H9 (cell line): ENCODE data around the gene SERP1. TPM values are rescaled to one million over a fixed set of nuclear protein-coding genes. Genes with fewer than 3 reads are reported as not detected.
A peak's percentile ranks its signal among the peaks of the same experiment; 100 is the strongest.

Experiments
- DNase-seq: peaks from one replicate; pipeline ENCODE4 v3.0.0-alpha.2; 2017
- H2AFZ ChIP-seq: one replicate; pipeline ENCODE4 v1.6.1; 2013; ENCODE audit warnings: mild to moderate bottlenecking, low read length, control low read depth, moderate library complexity
- H2AK5ac ChIP-seq: 2 replicates; pipeline ENCODE4 v1.6.1; 2013; ENCODE audit warnings: low read length, control low read depth, mixed read lengths; ENCODE audit not compliant: insufficient read length
- H2BK120ac ChIP-seq: one replicate; pipeline ENCODE4 v1.6.1; 2013; ENCODE audit warnings: low read depth, mild to moderate bottlenecking, low read length, control low read depth, inconsistent platforms; ENCODE audit not compliant: poor library complexity, severe bottlenecking
- H2BK12ac ChIP-seq: 2 replicates; pipeline ENCODE4 v1.6.1; 2013; ENCODE audit warnings: low read length, control low read depth, mixed read lengths, low read depth; ENCODE audit not compliant: insufficient read length
- H2BK15ac ChIP-seq: 2 replicates; pipeline ENCODE4 v1.6.1; 2013; ENCODE audit warnings: low read depth, low read length, control low read depth
- H2BK20ac ChIP-seq: one replicate; pipeline ENCODE4 v1.6.1; 2013; ENCODE audit warnings: low read depth, mild to moderate bottlenecking, low read length, control low read depth, inconsistent platforms; ENCODE audit not compliant: poor library complexity, severe bottlenecking
- H2BK5ac ChIP-seq: 2 replicates; pipeline ENCODE4 v1.6.1; 2013; ENCODE audit warnings: low read length, control low read depth, mixed read lengths; ENCODE audit not compliant: insufficient read length
- H3K14ac ChIP-seq: 2 replicates; pipeline ENCODE4 v1.6.1; 2013; ENCODE audit warnings: low read length, control low read depth; ENCODE audit not compliant: insufficient read depth
- H3K18ac ChIP-seq: 2 replicates; pipeline ENCODE4 v1.6.1; 2013; ENCODE audit warnings: low read depth, mild to moderate bottlenecking, mixed read lengths, low read length, control low read depth; ENCODE audit not compliant: insufficient read length
- H3K23ac ChIP-seq: 2 replicates; pipeline ENCODE4 v1.6.1; 2013; ENCODE audit warnings: low read length, control low read depth, mixed read lengths, low read depth; ENCODE audit not compliant: insufficient read length
- H3K23me2 ChIP-seq: 2 replicates; pipeline ENCODE4 v1.6.1; 2013; ENCODE audit warnings: low read depth, mild to moderate bottlenecking, mixed read lengths, low read length, control low read depth; ENCODE audit not compliant: insufficient read length, poor library complexity, severe bottlenecking
- H3K27ac ChIP-seq: 2 replicates; pipeline ENCODE4 v1.5.1; 2013; ENCODE audit warnings: low read length, control low read depth, mixed read lengths, low read depth; ENCODE audit not compliant: insufficient read length
- H3K27me3 ChIP-seq: 2 replicates; pipeline ENCODE4 v1.6.1; 2013; ENCODE audit warnings: low read length, control low read depth, inconsistent platforms; ENCODE audit not compliant: insufficient read depth
- H3K4ac ChIP-seq: 2 replicates; pipeline ENCODE4 v1.6.1; 2013; ENCODE audit warnings: low read depth, mild to moderate bottlenecking, control low read depth, inconsistent platforms, low read length, moderate library complexity
- H3K4me1 ChIP-seq: 2 replicates; pipeline ENCODE4 v1.6.1; 2013; ENCODE audit warnings: low read length, control low read depth, inconsistent platforms; ENCODE audit not compliant: insufficient read depth
- H3K4me2 ChIP-seq: 2 replicates; pipeline ENCODE4 v1.6.1; 2013; ENCODE audit warnings: low read length, control low read depth, mixed read lengths; ENCODE audit not compliant: insufficient read length, insufficient read depth
- H3K56ac ChIP-seq: 2 replicates; pipeline ENCODE4 v1.6.1; 2013; ENCODE audit warnings: low read depth, mild to moderate bottlenecking, mixed read lengths, low read length, control low read depth; ENCODE audit not compliant: insufficient read length
- H3K79me1 ChIP-seq: 2 replicates; pipeline ENCODE4 v1.6.1; 2013; ENCODE audit warnings: low read depth, mild to moderate bottlenecking, moderate library complexity, low read length, control low read depth, inconsistent platforms; ENCODE audit not compliant: insufficient read depth, poor library complexity, severe bottlenecking
- H3K79me2 ChIP-seq: 2 replicates; pipeline ENCODE4 v1.6.1; 2013; ENCODE audit warnings: low read length, control low read depth, inconsistent platforms; ENCODE audit not compliant: insufficient read depth
- H3K9ac ChIP-seq: 2 replicates; pipeline ENCODE4 v1.6.1; 2013; ENCODE audit warnings: low read length, control low read depth, mixed read lengths; ENCODE audit not compliant: insufficient read length; ENCODE audit errors: extremely low read depth
- H3K9me3 ChIP-seq: one replicate; pipeline ENCODE4 v1.6.1; 2013; ENCODE audit warnings: low read depth, low read length, inconsistent platforms; ENCODE audit not compliant: control insufficient read depth
- H3T11ph ChIP-seq: one replicate; pipeline ENCODE4 v1.6.1; 2013; ENCODE audit warnings: mild to moderate bottlenecking, low read length, control low read depth, inconsistent platforms
- H4K20me1 ChIP-seq: one replicate; pipeline ENCODE4 v1.6.1; 2013; ENCODE audit not compliant: control insufficient read depth, insufficient read length, insufficient read depth
- H4K5ac ChIP-seq: 2 replicates; pipeline ENCODE4 v1.6.1; 2013; ENCODE audit warnings: low read depth, mild to moderate bottlenecking, mixed read lengths, low read length, control low read depth; ENCODE audit not compliant: insufficient read length
- H4K8ac ChIP-seq: replicated peaks from 2 replicates; pipeline ENCODE4 v1.6.1; 2013; ENCODE audit warnings: low read length, control low read depth, mixed read lengths, low read depth; ENCODE audit not compliant: insufficient read length
- H4K91ac ChIP-seq: 2 replicates; pipeline ENCODE4 v1.6.1; 2013; ENCODE audit warnings: low read depth, mild to moderate bottlenecking, moderate library complexity, mixed read lengths, low read length, control low read depth; ENCODE audit not compliant: insufficient read length
- H3K27ac Mint-ChIP-seq, 3 experiments: 2 replicates in 2 of 3; 3 replicates in 1 of 3; pipeline ENCODE4 v1.8.0; 2020 to 2021; ENCODE audit warnings: mixed read lengths in 3 of 3, mild to moderate bottlenecking in 1 of 3, moderate library complexity in 1 of 3
- H3K27me3 Mint-ChIP-seq: 2 replicates; pipeline ENCODE4 v1.8.0; 2021; ENCODE audit warnings: low read depth, mild to moderate bottlenecking, moderate library complexity, mixed read lengths
- H3K36me3 Mint-ChIP-seq, 3 experiments: 2 replicates in 2 of 3; 3 replicates in 1 of 3; pipeline ENCODE4 v1.8.0; 2020 to 2021; ENCODE audit warnings: low read depth in 3 of 3, mixed read lengths in 3 of 3; ENCODE audit not compliant: insufficient read depth in 1 of 3
- H3K4me1 Mint-ChIP-seq, 2 experiments: 2 replicates each; pipeline ENCODE4 v1.8.0; 2020; ENCODE audit warnings: mixed read lengths in 2 of 2
- H3K4me3 Mint-ChIP-seq, 2 experiments: 2 replicates in 1 of 2; 3 replicates in 1 of 2; pipeline ENCODE4 v1.8.0; 2020 to 2021; ENCODE audit warnings: mild to moderate bottlenecking in 2 of 2, mixed read lengths in 2 of 2, moderate library complexity in 1 of 2
- H3K9me3 Mint-ChIP-seq, 2 experiments: 2 replicates in 1 of 2; 3 replicates in 1 of 2; pipeline ENCODE4 v1.8.0; 2020; ENCODE audit warnings: mild to moderate bottlenecking in 2 of 2, mixed read lengths in 2 of 2, moderate library complexity in 1 of 2
- WGBS: extraction: QIAGEN DNeasy Blood & Tissue Kit; methylation state at CpG from one replicate; pipeline ENCODE4 v1.1.7; 2013; ENCODE audit warnings: missing lambda C conversion rate, low lambda C conversion rate, mixed read lengths; ENCODE audit not compliant: insufficient read length; ENCODE audit errors: extremely low coverage; 5-methylcytosine and 5-hydroxymethylcytosine counted together
- total RNA-seq: library from RNA; stranded (reverse); gene quantifications from 2 replicates; pipeline ENCODE4 v1.2.1, GENCODE V29; 2021
- TF ChIP-seq, protein P1 (sequence below): fragments of 200-600 bp; sonication (generic); conservative IDR thresholded peaks from 3 replicates; pipeline ENCODE4 v1.8.0; 2021; ENCODE audit warnings: antibody characterized with exemption, mild to moderate bottlenecking

Gene SERP1
- total RNA-seq, 1 experiment from 2014 or later: 84.8 TPM

DNA sequence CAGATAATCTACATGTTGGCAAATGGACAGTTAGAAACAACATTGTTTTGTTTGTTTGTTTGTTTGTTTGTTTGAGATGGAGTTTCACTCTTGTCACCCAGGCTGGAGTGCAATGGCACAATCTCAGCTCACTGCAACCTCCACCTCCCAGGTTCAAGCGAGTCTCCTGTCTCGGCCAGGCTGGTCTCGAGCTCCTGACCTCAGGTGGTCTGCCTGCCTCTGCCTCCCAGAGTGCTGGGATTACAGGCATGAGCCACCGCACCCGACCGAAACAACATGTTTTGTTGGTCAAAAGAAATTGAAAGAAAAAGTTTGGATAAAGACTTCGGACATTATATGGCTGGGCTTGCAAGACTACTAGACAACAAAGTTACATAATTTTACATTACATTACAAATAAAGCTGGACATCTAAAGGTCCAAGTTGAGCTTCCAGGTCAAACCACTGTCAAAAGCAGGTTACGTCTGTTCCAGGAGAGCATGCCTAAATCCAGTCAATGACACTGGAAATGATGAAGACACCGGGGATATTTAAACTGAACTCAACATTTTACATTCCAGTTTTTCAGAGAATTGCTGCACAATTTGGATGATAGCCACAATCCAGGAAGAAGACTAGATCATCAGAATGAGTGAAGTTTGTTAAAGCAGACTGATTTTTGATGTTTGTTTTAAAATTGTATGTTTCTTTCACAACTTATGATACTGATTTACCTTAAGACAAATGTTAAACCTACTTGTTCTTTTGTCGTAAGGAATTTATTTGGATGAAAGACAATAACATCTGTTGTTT is 18.6 kb downstream of the SERP1 start:
- H3K18ac ChIP-seq: no peak overlapping the region
- H2BK12ac ChIP-seq: no peak overlapping the region
- H3K27me3 ChIP-seq: no peaks in the 10 kb centered on the region
- no peak overlapping the region for H2BK120ac ChIP-seq
- H2BK5ac ChIP-seq: no peak overlapping the region
- H3K14ac ChIP-seq: no peak overlapping the region
- H4K20me1 ChIP-seq: no peaks in the 10 kb centered on the region
- no peak overlapping the region for H4K8ac ChIP-seq
- peak overlapping the region; percentile 43 to 85 (median 59); a peak in 4 of 7 replicates for H3K27ac Mint-ChIP-seq
- H3K36me3 Mint-ChIP-seq: no peaks in the 10 kb centered on the region
- H2AK5ac ChIP-seq: no peak overlapping the region
- TF ChIP-seq, protein P1, sequence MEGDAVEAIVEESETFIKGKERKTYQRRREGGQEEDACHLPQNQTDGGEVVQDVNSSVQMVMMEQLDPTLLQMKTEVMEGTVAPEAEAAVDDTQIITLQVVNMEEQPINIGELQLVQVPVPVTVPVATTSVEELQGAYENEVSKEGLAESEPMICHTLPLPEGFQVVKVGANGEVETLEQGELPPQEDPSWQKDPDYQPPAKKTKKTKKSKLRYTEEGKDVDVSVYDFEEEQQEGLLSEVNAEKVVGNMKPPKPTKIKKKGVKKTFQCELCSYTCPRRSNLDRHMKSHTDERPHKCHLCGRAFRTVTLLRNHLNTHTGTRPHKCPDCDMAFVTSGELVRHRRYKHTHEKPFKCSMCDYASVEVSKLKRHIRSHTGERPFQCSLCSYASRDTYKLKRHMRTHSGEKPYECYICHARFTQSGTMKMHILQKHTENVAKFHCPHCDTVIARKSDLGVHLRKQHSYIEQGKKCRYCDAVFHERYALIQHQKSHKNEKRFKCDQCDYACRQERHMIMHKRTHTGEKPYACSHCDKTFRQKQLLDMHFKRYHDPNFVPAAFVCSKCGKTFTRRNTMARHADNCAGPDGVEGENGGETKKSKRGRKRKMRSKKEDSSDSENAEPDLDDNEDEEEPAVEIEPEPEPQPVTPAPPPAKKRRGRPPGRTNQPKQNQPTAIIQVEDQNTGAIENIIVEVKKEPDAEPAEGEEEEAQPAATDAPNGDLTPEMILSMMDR: no peak
- no peaks in the 10 kb centered on the region for H3K79me1 ChIP-seq
- H3K9me3 Mint-ChIP-seq: no peaks in the 10 kb centered on the region
- no peaks in the 10 kb centered on the region for H3K27me3 Mint-ChIP-seq
- peak overlapping the region; percentile 44 for H3K4me2 ChIP-seq
- no CpG with 5 or more reads among the region's 10 CpGs for WGBS
- no peak overlapping the region for H4K91ac ChIP-seq
- no peak overlapping the region for H3K4ac ChIP-seq
- H2BK15ac ChIP-seq: no peak overlapping the region
- H3K4me3 Mint-ChIP-seq: peak overlapping the region in 1 of 2 experiments; percentile 49; a peak in 2 of 5 replicates
- H3T11ph ChIP-seq: no peak overlapping the region
- H3K23me2 ChIP-seq: no peaks in the 10 kb centered on the region
- DNase-seq: no peak
- H3K4me1 Mint-ChIP-seq: peaks cover 18 to 21% of the 10 kb centered on the region in 2 experiments
- H3K9me3 ChIP-seq: no peaks in the 10 kb centered on the region
- H2BK20ac ChIP-seq: no peak overlapping the region
- H3K4me1 ChIP-seq: peaks cover 2% of the 10 kb centered on the region
- no peak overlapping the region for H3K27ac ChIP-seq
- no peak overlapping the region for H3K23ac ChIP-seq
- H3K56ac ChIP-seq: no peak overlapping the region
- peak overlapping the region; percentile 5 for H3K9ac ChIP-seq
- no peaks in the 10 kb centered on the region for H3K79me2 ChIP-seq
- H4K5ac ChIP-seq: no peak overlapping the region
- no peak overlapping the region for H2AFZ ChIP-seq
